ENCODE measurements around the gene KCNA5. TPM values are rescaled to one million over a fixed set of nuclear protein-coding genes. Genes with fewer than 3 reads are reported as not detected.
A peak's percentile ranks its signal among the peaks of the same experiment; 100 is the strongest.

KCNA5 gene
- polyA plus RNA-seq, 3 donors = not detected

- DNase-seq = no peak
- Mint-ChIP-seq H3K27me3 (ENCODE audit: low read depth in 3 of 3) (peaks cover 0 to 14% (median 5%) of the 10 kb centered on the region in 3 donors), H3K36me3 (no peaks in the 10 kb centered on the region), H3K27ac (no peak overlapping the region), H3K4me3 (no peak overlapping the region), H3K4me1 (no peaks in the 10 kb centered on the region), H3K9me3 (peaks cover 0 to 1% (median 0%) of the 10 kb centered on the region in 7 donors)
- intact Hi-C loops (cut with micrococcal nuclease) = loop anchor here (1.0 to 2.0 kb wide), 2 partner anchors 62 to 63 kb away; no protein-coding TSS in a partner anchor
- no peak for TF ChIP-seq CTCF (IDR thresholded peaks at IDR 0.05)
- Histone ChIP-seq H3K4me3 (replicated peaks in 1 of 3; ENCODE audit: low read depth in 2 of 3, low read length in 3 of 3) (no peak overlapping the region), H3K36me3 (replicated peaks in 1 of 2; ENCODE audit: control insufficient read depth in 1 of 2, insufficient read depth in 2 of 2, low read length in 2 of 2) (no peaks in the 10 kb centered on the region), H3K4me1 (ENCODE audit: control insufficient read depth in 1 of 2, insufficient read depth in 2 of 2, low read length in 2 of 2) (no peaks in the 10 kb centered on the region), H3K27me3 (ENCODE audit: control insufficient read depth in 2 of 2, insufficient read depth in 2 of 2, low read length in 2 of 2) (no peaks in the 10 kb centered on the region), H3K9me3 (replicated peaks in 1 of 2; ENCODE audit: control insufficient read depth in 1 of 2, insufficient read depth in 1 of 2, low read length in 2 of 2) (no peaks in the 10 kb centered on the region), H3K9ac (ENCODE audit: insufficient read depth, low read length, poor library complexity, severe bottlenecking) (no peak overlapping the region), H3K27ac (ENCODE audit: low read depth in 1 of 2, low read length in 2 of 2) (no peak overlapping the region), H4K20me1 (ENCODE audit: insufficient read depth, low read length) (no peaks in the 10 kb centered on the region), H2AFZ (ENCODE audit: insufficient read depth, low read depth, low read length, poor library complexity, severe bottlenecking) (no peak overlapping the region), H3K79me2 (ENCODE audit: insufficient read depth, low read length) (no peaks in the 10 kb centered on the region), H3K4me2 (replicated peaks; ENCODE audit: extremely low read depth, low read length, poor library complexity, severe bottlenecking) (no peak overlapping the region)
- 86% methylated on average over 3 of the region's 4 CpGs for WGBS (ENCODE audit: insufficient coverage)
Observed at GRCh38 chr12:5022025-5022424, 21.7 kb upstream of the KCNA5 start.

GRCh38 chr12:5022465-5023061, 21.1 kb upstream of the KCNA5 start:
- Histone ChIP-seq H3K4me1 (ENCODE audit: control insufficient read depth in 1 of 2, insufficient read depth in 2 of 2, low read length in 2 of 2) (no peaks in the 10 kb centered on the region), H2AFZ (ENCODE audit: insufficient read depth, low read depth, low read length, poor library complexity, severe bottlenecking) (no peak overlapping the region), H3K27ac (ENCODE audit: low read depth in 1 of 2, low read length in 2 of 2) (no peak overlapping the region), H3K79me2 (ENCODE audit: insufficient read depth, low read length) (no peaks in the 10 kb centered on the region), H3K4me2 (replicated peaks; ENCODE audit: extremely low read depth, low read length, poor library complexity, severe bottlenecking) (no peak overlapping the region), H3K36me3 (replicated peaks in 1 of 2; ENCODE audit: control insufficient read depth in 1 of 2, insufficient read depth in 2 of 2, low read length in 2 of 2) (no peaks in the 10 kb centered on the region), H3K27me3 (ENCODE audit: control insufficient read depth in 2 of 2, insufficient read depth in 2 of 2, low read length in 2 of 2) (peaks cover 0 to 1% of the 10 kb centered on the region in 2 donors), H3K4me3 (replicated peaks in 1 of 3; ENCODE audit: low read depth in 2 of 3, low read length in 3 of 3) (no peak overlapping the region), H3K9ac (ENCODE audit: insufficient read depth, low read length, poor library complexity, severe bottlenecking) (no peak overlapping the region), H3K9me3 (replicated peaks in 1 of 2; ENCODE audit: control insufficient read depth in 1 of 2, insufficient read depth in 1 of 2, low read length in 2 of 2) (no peaks in the 10 kb centered on the region), H4K20me1 (ENCODE audit: insufficient read depth, low read length) (no peaks in the 10 kb centered on the region)
- WGBS (ENCODE audit: insufficient coverage) = 9% methylated on average over 11 of the region's 12 CpGs
- H3K27ac Mint-ChIP-seq = no peak overlapping the region
- peak; percentile 91 for TF ChIP-seq CTCF (IDR thresholded peaks at IDR 0.05)
- no peaks in the 10 kb centered on the region for H3K36me3 Mint-ChIP-seq
- H3K27me3 Mint-ChIP-seq (ENCODE audit: low read depth in 3 of 3) = peaks cover 5 to 16% (median 7%) of the 10 kb centered on the region in 3 donors
- intact Hi-C loops (cut with micrococcal nuclease) = loop anchor here (1.0 to 2.0 kb wide), 2 partner anchors 62 kb away; no protein-coding TSS in a partner anchor
- peaks cover 0 to 1% (median 0%) of the 10 kb centered on the region in 7 donors for H3K9me3 Mint-ChIP-seq
- H3K4me1 Mint-ChIP-seq = no peaks in the 10 kb centered on the region
- peak; percentile 13 to 43 (median 22) for DNase-seq
- H3K4me3 Mint-ChIP-seq = no peak overlapping the region

All from CD14-positive monocyte (primary cell).